Measurements from ENCODE around the gene SNURF.
"Not testable (repeated sequence)": the region's sequence is repeated elsewhere in the genome, so short reads cannot be mapped to it uniquely, and the experiment has no call there.

The SNURF gene

GRCh38 chr15:24954783-24955530 lies at the start of gene SNURF, which contains the start of gene SNRPN:
TSS of gene SNURF (plus strand) at chr15:24954987. CDS start at chr15:24955049, 62 bp downstream.
TSS of gene SNRPN (plus strand) at chr15:24954987. CDS start at chr15:24974454, 19,467 bp downstream.
- no peak for DNase-seq

GRCh38 chr15:24916305-24917009 lies 38.3 kb upstream of the SNURF start:
- DNase-seq = no peak

- no peak for DNase-seq
These were observed 37.4 kb upstream of the SNURF start for GRCh38 chr15:24917431-24917830.

GRCh38 chr15:24919446-24919845 lies 35.3 kb upstream of the SNURF start:
- DNase-seq = no peak

- DNase-seq = not testable (repeated sequence)
These were observed 32.0 kb upstream of the SNURF start for GRCh38 chr15:24922781-24923180.

GRCh38 chr15:24924153-24924552 lies 30.6 kb upstream of the SNURF start:
- no peak for DNase-seq

- DNase-seq = no peak
These were observed 30.2 kb upstream of the SNURF start for GRCh38 chr15:24924621-24925020.

- DNase-seq = not testable (repeated sequence)
These were observed 22.7 kb upstream of the SNURF start for GRCh38 chr15:24931874-24932732.

- no peak for DNase-seq
These were observed 21.1 kb upstream of the SNURF start for GRCh38 chr15:24933716-24934115.

- DNase-seq = not testable (repeated sequence)
These were observed 16.6 kb upstream of the SNURF start for GRCh38 chr15:24938224-24938623.

- DNase-seq = no peak
These were observed 14.6 kb upstream of the SNURF start for GRCh38 chr15:24940236-24940635.

- no peak for DNase-seq
These were observed 11.4 kb upstream of the SNURF start for GRCh38 chr15:24943361-24943760.

- DNase-seq = no peak
These were observed 9.8 kb upstream of the SNURF start for GRCh38 chr15:24944954-24945353.

- no peak for DNase-seq
These were observed 9.1 kb upstream of the SNURF start for GRCh38 chr15:24945711-24946110.

- DNase-seq = no peak
These were observed 6.3 kb upstream of the SNURF start for GRCh38 chr15:24948495-24948894.

GRCh38 chr15:24955531-24955921 lies 739 bp downstream of the SNURF start:
- DNase-seq = no peak

- peak in 1 of 2 experiments; percentile 36 for DNase-seq
These were observed 1.5 kb downstream of the SNURF start for GRCh38 chr15:24956111-24956838.

- DNase-seq = no peak
These were observed 2.9 kb downstream of the SNURF start for GRCh38 chr15:24957691-24958090.

GRCh38 chr15:24961967-24962366 lies 7.2 kb downstream of the SNURF start:
- DNase-seq = no peak

GRCh38 chr15:24962880-24963279 lies 8.1 kb downstream of the SNURF start:
- no peak for DNase-seq

GRCh38 chr15:24966364-24967103 lies 11.7 kb downstream of the SNURF start:
- DNase-seq = no peak

- no peak for DNase-seq
These were observed 16.3 kb downstream of the SNURF start for GRCh38 chr15:24971052-24971451.

Data from cerebellar nuclear complex (tissue), 1 donor.